HCT116 (cell line): ENCODE data around the gene PRKCZ. TPM values are rescaled to one million over a fixed set of nuclear protein-coding genes. Genes with fewer than 3 reads are reported as not detected.

ENCODE experiments used
- ATAC-seq: fragments of 200-7000 bp; cut with Tn5 transposase; 2 replicates; pipeline ENCODE4 v1.9.1; 2020; ENCODE audit warnings: mild to moderate bottlenecking, moderate library complexity
- BruUV-seq: library from RNA; stranded (reverse); fragments of 400-500 nt; replicated peaks from 2 replicates; lab custom pipeline; 2021; lab: Mats Ljungman, UMichigan
- CTCF ChIA-PET: fragments of 300-600 bp; sonication (Branson Sonifier 250); formaldehyde crosslinking; loops from one replicate; lab custom pipeline; 2021; ENCODE audit warnings: antibody characterized with exemption; lab: Charles Lee
- POLR2A ChIA-PET: fragments of 300-600, 350-600 bp; sonication (Branson Sonifier 250); formaldehyde crosslinking; loops from one replicate; lab custom pipeline; 2021; ENCODE audit warnings: antibody characterized with exemption; lab: Charles Lee
- RAD21 ChIA-PET, 2 experiments: fragments of 300-600 bp; sonication (Branson Sonifier 250); formaldehyde crosslinking; loops; one replicate each; lab custom pipeline; 2023; ENCODE audit warnings: low total read pairs in 2 of 2; ENCODE audit not compliant: uncharacterized antibody in 2 of 2, unreplicated experiment in 2 of 2, low non-redundant PET in 1 of 2; lab: Charles Lee
- DNase-seq: peaks from one replicate; pipeline ENCODE4 v3.0.0-alpha.2; 2010; ENCODE audit warnings: low read depth, low spot score
- H2AFZ ChIP-seq: fragments of 200-600 bp; shearing (Covaris generic), sonication (generic); 2 replicates; pipeline ENCODE4 v1.6.1; 2017; ENCODE audit warnings: low read depth, mixed run types, mixed read lengths, antibody characterized with exemption, low read length; ENCODE audit not compliant: poor library complexity, severe bottlenecking
- H3K27ac ChIP-seq: 2 replicates; pipeline ENCODE4 v1.5.1; 2012; ENCODE audit warnings: low read depth, low read length
- H3K27me3 ChIP-seq: fragments of 200-600 bp; sonication (generic); 2 replicates; pipeline ENCODE4 v1.6.1; 2016; ENCODE audit warnings: mixed run types, low read length, mixed read lengths; ENCODE audit not compliant: insufficient read depth
- H3K36me3 ChIP-seq, 2 experiments: fragments of 200-500 bp in 1 of 2; fragments of 200-600 bp in 1 of 2; sonication (Bioruptor generic) in 1 of 2; sonication (generic) in 1 of 2; 2 replicates each; pipeline versions ENCODE4 v1.5.1 to v1.6.1; 2014 to 2016; ENCODE audit warnings: low read length in 2 of 2, inconsistent platforms in 1 of 2, mixed read lengths in 1 of 2, mixed run types in 1 of 2; ENCODE audit not compliant: insufficient read depth in 2 of 2, control insufficient read depth in 1 of 2
- H3K4me1 ChIP-seq, 2 experiments: fragments of 200-600 bp in 1 of 2; sonication (generic) in 1 of 2; 2 replicates each; pipeline versions ENCODE4 v1.5.1 to v1.6.1; 2012 to 2017; ENCODE audit warnings: low read length in 2 of 2, inconsistent platforms in 1 of 2, mild to moderate bottlenecking in 1 of 2, mixed read lengths in 1 of 2, mixed run types in 1 of 2, moderate library complexity in 1 of 2; ENCODE audit not compliant: insufficient read depth in 2 of 2, control insufficient read depth in 1 of 2
- H3K4me2 ChIP-seq: fragments of 200-600 bp; sonication (generic); 2 replicates; pipeline ENCODE4 v1.6.1; 2017; ENCODE audit warnings: mixed run types, low read length, mixed read lengths
- H3K4me3 ChIP-seq, 2 experiments: fragments of 200-600 bp in 1 of 2; sonication (generic) in 1 of 2; replicated peaks in 1 of 2; 2 replicates each; pipeline ENCODE4 v1.5.1; 2011 to 2016; ENCODE audit warnings: low read length in 2 of 2, control low read depth in 1 of 2, low read depth in 1 of 2, mild to moderate bottlenecking in 1 of 2, mixed read lengths in 1 of 2, mixed run types in 1 of 2
- H3K79me2 ChIP-seq: fragments of 200-600 bp; sonication (generic); 2 replicates; pipeline ENCODE4 v1.6.1; 2017; ENCODE audit warnings: mild to moderate bottlenecking, mixed run types, low read length, moderate library complexity, mixed read lengths; ENCODE audit not compliant: insufficient read depth
- H3K9ac ChIP-seq: fragments of 200-600 bp; sonication (generic); 2 replicates; pipeline ENCODE4 v1.6.1; 2016; ENCODE audit warnings: low read length, mixed read lengths
- H3K9me2 ChIP-seq: fragments of 200-600 bp; sonication (generic), shearing (Covaris generic); 2 replicates; pipeline ENCODE4 v1.6.1; 2017; ENCODE audit warnings: mixed run types, mild to moderate bottlenecking, moderate library complexity; ENCODE audit not compliant: insufficient read depth
- H3K9me3 ChIP-seq, 2 experiments: fragments of 200-500 bp in 1 of 2; fragments of 200-600 bp in 1 of 2; sonication (Bioruptor generic) in 1 of 2; sonication (generic) in 1 of 2; 2 replicates each; pipeline ENCODE4 v1.6.1; 2014 to 2017; ENCODE audit warnings: low read length in 2 of 2, mixed read lengths in 2 of 2, inconsistent platforms in 1 of 2, low read depth in 1 of 2, mild to moderate bottlenecking in 1 of 2, mixed run types in 1 of 2, moderate library complexity in 1 of 2; ENCODE audit not compliant: control insufficient read depth in 1 of 2, insufficient read depth in 1 of 2
- H4K20me1 ChIP-seq: fragments of 200-600 bp; sonication (generic), shearing (Covaris generic); 2 replicates; pipeline ENCODE4 v1.6.1; 2017; ENCODE audit warnings: mixed run types, mild to moderate bottlenecking, moderate library complexity; ENCODE audit not compliant: insufficient read depth
- ATF3 ChIP-seq: IDR thresholded peaks from 2 replicates; pipeline ENCODE4 v1.6.1; 2012
- CTCF ChIP-seq, 3 experiments: fragments of 200-600 bp in 1 of 3; sonication (generic) in 1 of 3; IDR thresholded peaks in 2 of 3; conservative IDR thresholded peaks in 1 of 3; 2 replicates each; pipeline ENCODE4 v1.5.1; 2012 to 2017; ENCODE audit warnings: low read depth in 2 of 3, low read length in 2 of 3, antibody characterized with exemption in 1 of 3, borderline replicate concordance in 1 of 3, control low read depth in 1 of 3, mild to moderate bottlenecking in 1 of 3, mixed read lengths in 1 of 3, mixed run types in 1 of 3, moderate library complexity in 1 of 3; ENCODE audit not compliant: insufficient read depth in 1 of 3
- ELF1 ChIP-seq: IDR thresholded peaks from 2 replicates; pipeline ENCODE4 v1.6.1; 2012; ENCODE audit warnings: low read depth, borderline replicate concordance
- EZH2 ChIP-seq: fragments of 200-600 bp; sonication (generic); IDR thresholded peaks from 2 replicates; pipeline ENCODE4 v1.6.1; 2017; ENCODE audit warnings: antibody characterized with exemption, mixed run types
- EZH2phosphoT487 ChIP-seq: fragments of 200-600 bp; IDR thresholded peaks from 2 replicates; pipeline ENCODE4 v1.6.1; 2018; ENCODE audit warnings: antibody characterized with exemption, borderline replicate concordance
- FOSL1 ChIP-seq: IDR thresholded peaks from 2 replicates; pipeline ENCODE4 v1.6.1; 2012; ENCODE audit warnings: low read depth
- POLR2A ChIP-seq: IDR thresholded peaks from 2 replicates; pipeline ENCODE4 v1.7.0; 2011; ENCODE audit warnings: borderline replicate concordance; ENCODE audit not compliant: insufficient read depth, insufficient read length; ENCODE audit errors: extremely low read depth
- POLR2AphosphoS5 ChIP-seq: IDR thresholded peaks from 2 replicates; pipeline ENCODE4 v1.6.1; 2011; ENCODE audit warnings: mild to moderate bottlenecking, low read depth, low read length, moderate library complexity
- SRF ChIP-seq: IDR thresholded peaks from 2 replicates; pipeline ENCODE4 v1.6.1; 2012; ENCODE audit warnings: low read depth
- TCF7L2 ChIP-seq: IDR thresholded peaks from 2 replicates; pipeline ENCODE4 v1.7.0; 2011; ENCODE audit warnings: borderline replicate concordance, inconsistent platforms; ENCODE audit not compliant: insufficient read depth, insufficient read length; ENCODE audit errors: extremely low read depth
- YY1 ChIP-seq: IDR thresholded peaks from 2 replicates; pipeline ENCODE4 v1.6.1; 2011; ENCODE audit warnings: low read length, low read depth, moderate library complexity, mild to moderate bottlenecking; ENCODE audit not compliant: insufficient replicate concordance; ENCODE audit errors: extremely low read depth
- ZBTB33 ChIP-seq: IDR thresholded peaks from 2 replicates; pipeline ENCODE4 v1.6.1; 2011; ENCODE audit warnings: mild to moderate bottlenecking, low read length, moderate library complexity; ENCODE audit not compliant: insufficient replicate concordance; ENCODE audit errors: extremely low read depth
- intact Hi-C: fragments of 100-400 bp; cut with micrococcal nuclease; formaldehyde crosslinking; loops from 2 replicates; pipeline ENCODE4 v1.10.0; 2022
- total RNA-seq: library from RNA; stranded (reverse); gene quantifications from one replicate; pipeline ENCODE4 v1.2.1, GENCODE V29; 2021; ENCODE audit not compliant: unreplicated experiment

The PRKCZ gene
- total RNA-seq, 1 experiment from 2014 or later, result 46.8 TPM

GRCh38 chr1:2055911-2056575, 5.8 kb downstream of the PRKCZ start:
- H3K9me2 ChIP-seq, result no peaks in the 10 kb centered on the region
- intact Hi-C loops, result no loop called here
- H3K27me3 ChIP-seq, result no peaks in the 10 kb centered on the region
- BruUV-seq, result no TSS peak
- no peak for DNase-seq
- H3K9me3 ChIP-seq, result no peaks in the 10 kb centered on the region
- no peak overlapping the region for H3K4me2 ChIP-seq
- TF ChIP-seq CTCF (IDR thresholded peaks at IDR 0.05 in 2 of 3, conservative IDR thresholded peaks at IDR 0.05 in 1 of 3; ENCODE audit: borderline replicate concordance in 1 of 3, insufficient read depth in 1 of 3, low read depth in 2 of 3, low read length in 2 of 3), result peak in 2 of 3 experiments; percentile 17 to 37; a peak in 2 of 6 replicates
- TF ChIP-seq YY1, result no peak
- peaks cover 31% of the 10 kb centered on the region for H3K79me2 ChIP-seq
- no peak overlapping the region for H2AFZ ChIP-seq
- no peak overlapping the region for H3K27ac ChIP-seq
- no peak for ATAC-seq
- no peaks in the 10 kb centered on the region for H4K20me1 ChIP-seq
- H3K36me3 ChIP-seq, result peaks cover 12% of the 10 kb centered on the region in 2 experiments; a peak in 2 of 4 replicates
- H3K4me1 ChIP-seq, result peaks cover 20 to 33% of the 10 kb centered on the region in 2 experiments
- ChIA-PET POLR2A (no interaction called here), CTCF (no interaction called here), RAD21 (no interaction called here)
- H3K4me3 ChIP-seq, result no peak overlapping the region
- no peak overlapping the region for H3K9ac ChIP-seq

GRCh38 chr1:2056955-2057590, 6.9 kb downstream of the PRKCZ start:
- Histone ChIP-seq H3K27ac (no peak overlapping the region), H3K9ac (no peak overlapping the region), H4K20me1 (no peaks in the 10 kb centered on the region), H3K79me2 (peaks cover 23% of the 10 kb centered on the region), H3K36me3 (peaks cover 12 to 16% of the 10 kb centered on the region in 2 experiments; a peak in 3 of 4 replicates), H3K9me2 (no peaks in the 10 kb centered on the region), H3K4me2 (no peak overlapping the region), H3K4me1 (peaks cover 12 to 28% of the 10 kb centered on the region in 2 experiments), H3K9me3 (no peaks in the 10 kb centered on the region), H3K27me3 (no peaks in the 10 kb centered on the region)
- CTCF ChIA-PET, result no interaction called here
- DNase-seq (no peak), ATAC-seq (no peak)
- no peak for TF ChIP-seq POLR2A
- TF ChIP-seq ZBTB33, result no peak
- TF ChIP-seq EZH2phosphoT487, result no peak
- TF ChIP-seq FOSL1, result no peak
- no peak for TF ChIP-seq TCF7L2
- no peak for TF ChIP-seq ELF1
- no peak for TF ChIP-seq POLR2AphosphoS5
- no peak for TF ChIP-seq ATF3
- no peak for TF ChIP-seq EZH2
- no peak for TF ChIP-seq SRF
- TF ChIP-seq, all 23 proteins: peak for 0
- Histone ChIP-seq H3K4me3 (no peak overlapping the region), H2AFZ (no peak overlapping the region)
- ChIA-PET POLR2A (no interaction called here), RAD21 (no interaction called here)
- intact Hi-C loops, result no loop called here
- BruUV-seq, result no TSS peak
